AG09309 (cell line): ENCODE results near the gene ZCCHC10.
"Not testable (repeated sequence)": the region's sequence is repeated elsewhere in the genome, so short reads cannot be mapped to it uniquely, and the experiment has no call there.

Experiments used
- DNase-seq: peaks from one replicate; pipeline ENCODE4 v3.0.0-alpha.2; 2010; ENCODE audit warnings: low read depth
- H3K4me3 ChIP-seq: 2 replicates; pipeline ENCODE4 v1.5.1; 2011; ENCODE audit warnings: mild to moderate bottlenecking, low read depth, low read length, moderate library complexity; ENCODE audit not compliant: control insufficient read depth
- CTCF ChIP-seq: IDR thresholded peaks from 2 replicates; pipeline ENCODE4 v1.5.1; 2011; ENCODE audit warnings: mild to moderate bottlenecking, low read depth, low read length, inconsistent platforms; ENCODE audit not compliant: insufficient read depth, control insufficient read depth; ENCODE audit errors: missing control alignments

The ZCCHC10 gene

GRCh38 chr5:132979976-132980375 lies 46.4 kb downstream of the ZCCHC10 start:
- H3K4me3 ChIP-seq, result no peak overlapping the region
- TF ChIP-seq CTCF, result no peak
- DNase-seq, result no peak

GRCh38 chr5:132979367-132979940 lies 46.9 kb downstream of the ZCCHC10 start:
- no peak overlapping the region for H3K4me3 ChIP-seq
- no peak for DNase-seq
- no peak for TF ChIP-seq CTCF

GRCh38 chr5:132976852-132977251 lies 49.5 kb downstream of the ZCCHC10 start:
- TF ChIP-seq CTCF, result no peak
- no peak overlapping the region for H3K4me3 ChIP-seq
- DNase-seq, result no peak

- not testable (repeated sequence) for DNase-seq, H3K4me3 ChIP-seq
These were observed 53.9 kb downstream of the ZCCHC10 start for GRCh38 chr5:132972436-132972828.

GRCh38 chr5:132971483-132972435 lies 54.6 kb downstream of the ZCCHC10 start:
- no peak for DNase-seq
- no peak overlapping the region for H3K4me3 ChIP-seq
- no peak for TF ChIP-seq CTCF

GRCh38 chr5:132965120-132965519 lies 61.2 kb downstream of the ZCCHC10 start:
- no peak for DNase-seq
- no peak overlapping the region for H3K4me3 ChIP-seq
- TF ChIP-seq CTCF, result no peak
